Measurements from ENCODE around the gene JADE3.

DNA sequence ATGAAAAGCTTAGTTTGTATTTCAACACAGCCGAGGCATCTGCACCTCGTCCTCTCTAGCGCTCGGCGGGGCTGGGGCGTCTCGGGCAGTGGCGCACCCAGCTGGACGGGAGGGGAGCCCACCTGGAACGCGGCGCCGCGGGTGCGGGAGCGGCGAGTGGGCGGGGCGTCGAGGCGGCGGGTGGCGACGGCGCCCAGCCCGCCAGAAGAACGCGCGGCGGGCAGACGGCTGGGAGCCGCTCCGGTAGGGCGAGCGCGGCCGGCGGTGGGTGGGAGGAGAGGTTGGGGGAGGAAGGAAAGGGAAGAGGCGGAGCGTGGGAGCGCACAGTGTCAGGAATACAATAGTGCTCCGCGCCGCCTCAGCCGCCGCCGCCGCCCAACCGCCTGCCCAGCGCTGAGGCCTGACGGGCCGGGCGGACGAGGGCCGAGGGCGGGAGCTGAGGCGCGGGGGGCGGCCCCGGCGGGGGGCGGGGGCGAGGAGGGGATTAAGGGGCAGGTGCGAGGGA, at the start of gene JADE3:
- TF ChIP-seq, protein P1, sequence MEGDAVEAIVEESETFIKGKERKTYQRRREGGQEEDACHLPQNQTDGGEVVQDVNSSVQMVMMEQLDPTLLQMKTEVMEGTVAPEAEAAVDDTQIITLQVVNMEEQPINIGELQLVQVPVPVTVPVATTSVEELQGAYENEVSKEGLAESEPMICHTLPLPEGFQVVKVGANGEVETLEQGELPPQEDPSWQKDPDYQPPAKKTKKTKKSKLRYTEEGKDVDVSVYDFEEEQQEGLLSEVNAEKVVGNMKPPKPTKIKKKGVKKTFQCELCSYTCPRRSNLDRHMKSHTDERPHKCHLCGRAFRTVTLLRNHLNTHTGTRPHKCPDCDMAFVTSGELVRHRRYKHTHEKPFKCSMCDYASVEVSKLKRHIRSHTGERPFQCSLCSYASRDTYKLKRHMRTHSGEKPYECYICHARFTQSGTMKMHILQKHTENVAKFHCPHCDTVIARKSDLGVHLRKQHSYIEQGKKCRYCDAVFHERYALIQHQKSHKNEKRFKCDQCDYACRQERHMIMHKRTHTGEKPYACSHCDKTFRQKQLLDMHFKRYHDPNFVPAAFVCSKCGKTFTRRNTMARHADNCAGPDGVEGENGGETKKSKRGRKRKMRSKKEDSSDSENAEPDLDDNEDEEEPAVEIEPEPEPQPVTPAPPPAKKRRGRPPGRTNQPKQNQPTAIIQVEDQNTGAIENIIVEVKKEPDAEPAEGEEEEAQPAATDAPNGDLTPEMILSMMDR (IDR thresholded peaks at IDR 0.05; ENCODE audit: poor library complexity, severe bottlenecking) = peak; percentile 41
- no peak for TF ChIP-seq EP300 (conservative IDR thresholded peaks at IDR 0.05; ENCODE audit: poor library complexity, severe bottlenecking)
